ENCODE results near the gene FHIT.
"Not testable (repeated sequence)": the region's sequence is repeated elsewhere in the genome, so short reads cannot be mapped to it uniquely, and the experiment has no call there.

FHIT gene

DNA sequence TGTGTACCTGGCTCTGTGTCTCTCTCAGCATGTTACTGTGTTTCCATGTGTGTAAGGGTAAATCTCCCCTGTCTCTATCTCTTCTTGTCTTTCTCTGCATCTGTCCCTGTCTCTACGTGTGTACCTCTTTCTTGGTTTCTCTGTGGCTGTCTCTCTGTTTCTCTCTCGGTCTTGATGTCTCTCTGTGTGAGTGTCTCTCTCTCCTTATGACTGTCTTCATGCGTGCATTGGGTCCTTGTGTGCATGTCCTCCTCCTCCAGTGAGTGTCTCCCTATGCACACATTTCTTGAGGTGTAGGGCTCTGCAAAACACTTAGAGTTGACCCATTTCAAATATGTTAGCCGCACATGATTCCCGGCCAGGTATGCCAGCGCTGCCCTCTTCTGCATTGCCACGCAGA is 1298.1 kb downstream of the FHIT start:
- DNase-seq = no peak

DNA sequence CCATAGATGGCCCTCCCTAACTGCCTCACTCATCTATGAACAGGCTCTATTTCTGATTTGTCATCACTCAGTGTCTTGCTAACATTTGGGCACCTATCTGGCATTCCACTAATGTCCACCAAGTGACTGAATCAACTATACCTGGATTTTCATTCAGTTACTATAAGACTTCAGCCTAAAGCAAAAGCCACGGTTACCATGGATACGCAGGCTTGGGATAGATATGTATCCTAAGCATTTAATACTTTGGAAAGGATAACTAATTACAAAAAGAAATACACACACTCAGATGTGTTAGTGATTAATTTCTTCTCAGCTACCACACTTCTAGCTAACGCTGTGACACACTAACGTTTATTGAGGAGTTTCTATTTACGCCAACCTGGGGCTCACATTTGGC is 1301.9 kb downstream of the FHIT start:
- DNase-seq = no peak

DNA sequence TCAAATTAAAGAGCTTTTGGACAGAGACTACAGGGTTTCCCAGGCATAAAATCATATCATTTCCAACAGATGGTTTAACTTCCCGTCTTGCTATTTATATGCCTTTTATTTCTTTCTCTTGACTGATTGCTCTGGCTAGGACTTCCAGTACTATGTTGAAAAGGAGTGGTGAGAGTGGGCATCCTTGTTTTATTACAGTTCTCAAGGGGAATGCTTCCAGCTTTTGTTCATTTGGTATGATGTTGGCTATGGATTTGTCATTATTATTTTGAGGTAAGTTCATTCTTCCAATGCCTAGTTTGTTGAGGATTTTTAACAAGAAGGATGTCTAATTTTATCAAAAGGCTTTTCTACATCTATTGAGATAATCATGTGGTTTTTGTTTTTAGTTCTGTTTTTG is 1304.9 kb downstream of the FHIT start:
- DNase-seq = no peak

DNA sequence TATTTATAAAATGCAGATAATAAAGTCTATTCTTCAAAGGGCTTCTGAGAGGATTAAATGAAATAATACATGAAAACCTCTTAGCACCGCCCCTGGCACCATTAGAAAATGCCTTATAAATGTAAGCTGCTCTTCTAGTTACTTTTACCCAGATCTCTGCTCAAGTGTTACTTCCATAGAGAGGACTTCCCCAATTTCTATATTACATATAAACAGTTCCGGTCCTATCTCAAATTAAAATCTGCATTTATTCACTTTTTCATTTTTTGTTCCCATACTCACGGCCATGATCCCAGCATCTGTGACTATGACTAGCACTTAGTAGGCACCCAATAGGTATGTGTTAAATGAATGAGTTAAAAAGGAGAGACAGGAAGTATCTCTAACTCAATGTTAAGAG is 1310.5 kb downstream of the FHIT start:
- DNase-seq = no peak

DNA sequence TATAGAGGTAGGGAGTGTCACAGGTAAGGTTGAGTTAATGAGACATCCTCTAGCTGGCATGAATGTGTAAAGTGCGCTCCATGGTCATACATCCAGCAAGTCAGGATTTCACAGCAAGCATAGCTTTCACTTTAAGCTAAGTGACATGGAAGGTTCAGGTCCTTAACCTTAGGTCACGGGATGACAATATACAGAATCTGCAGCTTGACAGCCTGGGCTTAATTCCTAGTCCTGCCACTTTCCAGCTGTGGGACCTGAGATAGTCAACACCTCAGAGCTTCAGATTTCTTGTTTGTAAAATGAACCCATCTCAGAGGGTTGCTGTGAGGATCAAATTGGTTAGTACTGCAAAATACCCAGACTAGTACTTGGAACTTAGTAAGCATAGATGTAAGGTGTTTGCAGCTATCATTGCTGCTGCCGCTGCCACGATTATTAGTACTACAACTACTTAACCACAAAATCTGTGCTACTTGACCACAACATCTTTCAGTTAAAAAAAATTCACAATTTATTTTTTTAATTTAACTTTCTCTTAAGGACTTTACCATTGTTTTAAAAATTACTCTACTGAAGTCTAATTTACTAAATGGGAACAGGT is 1311.3 kb downstream of the FHIT start:
- no peak for DNase-seq

DNA sequence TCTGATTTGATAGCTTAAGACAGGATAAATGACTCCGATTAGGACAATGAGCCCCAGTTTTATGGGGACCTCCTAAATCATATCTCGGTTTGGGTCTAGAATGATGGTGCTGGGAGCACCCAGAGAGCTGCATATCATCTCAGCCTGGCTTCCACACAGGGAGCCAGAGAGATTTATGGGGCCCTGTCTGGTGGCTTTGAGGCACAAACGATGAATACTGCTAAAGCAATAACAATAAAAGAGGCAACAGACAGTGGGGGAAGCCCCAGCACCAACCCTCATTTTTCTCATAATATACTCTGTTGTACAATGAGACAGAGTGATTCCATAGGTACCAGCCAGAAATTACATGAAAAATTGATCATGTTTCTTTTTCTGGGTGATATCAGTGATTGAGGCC is 1312.4 kb downstream of the FHIT start:
- DNase-seq = no peak

DNA sequence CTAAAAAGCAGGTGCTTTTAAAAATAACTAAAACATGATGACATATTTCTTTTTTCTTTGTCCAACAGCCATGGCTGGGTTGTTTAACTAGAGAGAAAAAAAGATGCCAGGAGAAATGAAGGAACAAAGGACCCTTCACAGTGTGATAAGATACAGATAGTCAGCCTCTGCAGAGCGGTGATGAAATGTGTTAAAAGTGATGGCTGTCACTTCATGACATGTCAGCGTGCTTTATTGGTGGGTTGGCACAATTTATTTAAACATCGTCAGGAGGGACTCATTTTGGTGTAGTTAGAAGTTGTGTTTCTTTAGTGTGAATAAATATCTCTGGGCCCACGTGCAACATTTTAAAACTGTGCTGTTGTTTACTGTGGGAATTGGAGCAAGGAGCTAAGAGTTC is 1314.1 kb downstream of the FHIT start:
- DNase-seq = no peak

DNA sequence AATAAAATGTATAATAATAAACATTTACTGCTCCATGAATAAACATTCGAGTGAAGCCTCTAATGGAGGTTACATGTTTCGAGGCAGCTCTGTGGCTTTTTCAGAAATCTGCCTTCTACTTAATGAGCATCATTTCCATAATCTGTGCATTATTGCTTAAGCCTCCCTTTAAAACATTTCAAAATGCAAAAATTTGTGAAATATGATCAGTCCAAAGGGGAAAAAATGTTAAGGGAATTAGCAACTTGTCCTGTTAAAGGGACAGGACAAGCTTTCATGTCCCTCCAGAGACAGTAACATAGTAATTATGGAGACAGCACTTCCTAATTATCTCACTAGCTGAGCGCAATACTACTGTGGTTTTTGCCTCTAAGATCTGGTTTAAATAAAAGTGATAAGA is 1314.8 kb downstream of the FHIT start:
- no peak for DNase-seq

DNA sequence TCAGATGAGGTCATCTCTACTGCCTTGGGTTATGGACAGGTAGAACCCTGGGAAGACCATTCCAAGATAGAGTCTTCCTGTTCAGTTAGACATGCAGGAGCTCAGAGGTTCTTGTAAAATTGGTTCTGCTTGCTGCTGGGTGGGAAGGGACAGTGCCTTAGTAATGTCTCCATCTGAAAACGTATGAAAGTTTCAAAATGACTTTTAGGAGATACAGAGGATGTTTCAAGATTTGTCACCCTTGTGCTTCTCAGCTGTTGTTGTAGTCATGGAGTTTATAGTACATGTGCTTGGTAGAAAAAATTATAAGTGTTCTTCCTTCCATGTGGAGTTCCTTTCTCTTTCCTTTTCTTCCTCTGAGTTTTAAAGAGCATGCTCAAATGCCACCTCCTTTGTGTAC is 1316.2 kb downstream of the FHIT start:
- no peak for DNase-seq

DNA sequence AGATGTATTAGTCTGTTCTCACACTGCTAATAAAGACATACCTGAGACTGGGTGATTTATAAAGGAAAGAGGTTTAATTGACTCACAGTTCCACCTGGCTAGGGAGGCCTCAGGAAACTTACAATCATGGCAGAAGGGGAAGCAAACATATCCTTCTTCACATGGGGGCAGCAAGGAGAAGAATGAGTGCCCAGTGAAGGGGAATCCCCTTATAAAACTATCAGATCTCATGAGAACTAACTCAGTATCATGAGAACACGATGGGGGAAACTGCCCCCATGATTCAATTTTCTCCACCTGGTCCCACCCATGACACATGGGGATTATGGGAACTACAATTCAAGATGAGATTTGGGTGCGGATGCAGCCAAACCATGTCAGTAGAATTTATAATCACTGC is 1316.7 kb downstream of the FHIT start:
- DNase-seq = not testable (repeated sequence)

DNA sequence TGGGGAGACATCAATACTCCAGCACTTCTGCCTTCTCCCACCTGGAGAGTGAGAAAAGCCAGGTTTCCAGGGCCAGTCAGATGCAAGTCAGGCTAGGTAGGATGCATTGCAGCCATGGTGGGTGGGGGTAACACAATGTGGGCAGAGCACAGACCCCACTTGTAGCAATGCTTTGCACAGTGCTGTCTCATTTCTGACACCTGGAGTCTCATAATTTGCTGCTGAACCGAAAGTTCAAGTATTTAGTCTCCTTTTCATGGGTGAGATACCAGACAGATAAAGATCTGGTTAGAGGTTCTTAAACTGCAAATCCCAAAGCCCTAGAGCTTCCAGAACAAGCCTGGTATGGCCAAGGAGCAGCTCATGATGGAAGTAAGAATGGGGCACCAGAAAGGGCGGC is 1321.1 kb downstream of the FHIT start:
- DNase-seq = no peak

DNA sequence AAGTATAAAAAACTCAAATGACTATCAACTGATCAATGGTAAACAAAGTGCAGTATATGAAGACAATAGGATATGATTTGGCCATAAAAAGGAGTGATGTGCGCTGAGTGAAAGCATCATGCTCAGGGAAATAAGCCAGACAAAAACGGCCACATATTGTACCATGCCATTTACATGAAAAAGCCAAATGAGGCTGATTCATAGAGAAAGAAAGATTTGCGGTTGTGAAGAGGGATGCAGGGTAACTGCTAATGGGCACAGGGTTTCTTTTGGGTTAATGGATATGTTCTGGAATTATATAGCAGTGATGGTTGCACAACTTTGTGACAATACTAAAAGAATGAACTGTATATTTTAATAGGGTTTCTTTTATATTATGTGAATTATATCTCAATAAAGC is 1324.2 kb downstream of the FHIT start:
- no peak for DNase-seq

DNA sequence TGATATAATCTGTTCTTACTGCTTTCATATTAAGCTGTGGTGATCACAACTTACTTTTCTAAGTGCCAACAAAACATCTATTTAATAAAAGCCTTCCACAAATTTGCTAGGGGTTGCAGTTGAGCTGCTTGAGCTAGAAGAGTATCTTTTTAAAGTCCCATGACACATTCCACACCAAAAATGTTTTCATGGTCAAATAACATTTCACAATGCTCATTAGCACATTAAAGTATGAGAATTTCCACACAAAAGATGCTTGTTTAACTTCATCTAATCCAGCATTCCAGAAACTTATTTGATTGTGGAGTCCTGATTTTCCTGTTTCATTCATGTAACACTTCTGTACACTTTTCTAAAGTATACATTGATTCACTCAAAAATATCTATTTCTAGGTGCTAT is 1325.3 kb downstream of the FHIT start:
- DNase-seq = no peak

DNA sequence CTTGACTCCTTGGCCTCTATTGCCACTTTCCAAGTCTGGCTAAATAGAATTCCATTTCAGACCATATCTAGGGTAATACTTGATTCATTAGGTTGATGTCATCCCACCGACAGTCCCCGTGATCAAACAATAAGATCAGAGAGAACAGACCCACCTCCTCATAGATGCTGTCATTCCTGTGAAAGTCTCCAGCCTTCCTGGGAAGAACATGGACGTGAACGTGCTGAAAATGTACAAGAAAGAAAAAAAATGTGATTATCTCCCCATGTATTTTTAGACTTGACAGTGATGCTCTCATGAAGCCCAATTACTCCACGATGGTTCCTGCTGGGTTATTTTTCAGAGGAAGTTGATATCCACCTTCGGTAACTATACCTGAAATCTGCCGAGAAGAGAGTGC is 1329.1 kb downstream of the FHIT start:
- DNase-seq = no peak

DNA sequence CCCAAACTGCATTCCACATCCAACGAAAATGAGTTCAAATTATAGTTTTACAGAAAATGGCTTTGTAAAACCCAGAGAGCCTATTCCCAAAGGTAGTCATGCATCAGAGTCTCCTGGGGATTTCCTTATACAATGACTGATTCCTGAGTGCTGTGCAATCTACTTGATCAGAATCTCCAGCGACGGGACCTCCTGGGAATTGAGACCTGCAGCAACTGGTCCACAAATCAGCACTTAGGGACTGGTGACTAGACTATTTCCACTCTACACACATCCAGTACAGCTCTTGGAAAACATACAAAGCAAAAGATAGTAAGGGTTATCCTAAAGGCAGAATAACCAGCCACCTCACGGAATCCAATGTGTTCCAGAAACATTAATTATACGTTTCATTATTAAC is 1330.4 kb downstream of the FHIT start:
- no peak for DNase-seq

DNA sequence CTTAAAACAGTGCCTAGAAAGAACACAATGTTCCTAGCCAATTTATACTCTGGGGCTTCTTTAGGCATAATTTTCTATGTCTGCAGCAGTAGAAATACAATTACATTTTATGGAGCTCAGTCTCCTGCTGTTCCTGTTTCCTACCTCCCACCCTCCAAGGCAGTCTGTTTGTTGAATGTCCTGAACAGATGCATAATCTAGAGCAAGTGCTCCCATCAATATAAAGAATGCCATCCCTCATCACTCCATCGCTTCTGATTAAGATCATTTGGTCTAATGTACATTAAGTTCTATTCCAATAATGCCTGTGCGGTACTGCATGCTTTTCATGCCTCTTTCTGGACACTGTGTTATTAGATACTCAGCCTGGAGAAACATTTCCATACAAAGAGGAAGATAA is 1331.7 kb downstream of the FHIT start:
- no peak for DNase-seq

DNA sequence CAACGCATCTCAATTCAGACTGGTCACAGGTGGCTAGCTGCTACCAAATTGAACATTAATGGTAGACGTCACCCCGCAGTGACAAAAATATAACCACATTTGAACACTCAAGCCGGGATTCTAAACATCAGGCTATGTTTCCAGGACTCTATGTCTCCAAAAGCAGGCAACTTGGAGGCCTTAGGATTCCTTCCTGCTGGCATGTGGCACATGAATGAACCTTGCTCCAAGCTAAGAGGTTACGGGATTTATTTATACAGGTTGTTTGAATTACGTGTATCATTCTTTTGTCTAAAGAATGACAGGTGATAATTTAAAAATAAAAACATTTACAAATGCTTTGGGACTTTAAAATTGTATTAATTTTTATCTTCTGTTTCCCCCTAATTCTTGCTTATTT is 1337.0 kb downstream of the FHIT start:
- no peak for DNase-seq

DNA sequence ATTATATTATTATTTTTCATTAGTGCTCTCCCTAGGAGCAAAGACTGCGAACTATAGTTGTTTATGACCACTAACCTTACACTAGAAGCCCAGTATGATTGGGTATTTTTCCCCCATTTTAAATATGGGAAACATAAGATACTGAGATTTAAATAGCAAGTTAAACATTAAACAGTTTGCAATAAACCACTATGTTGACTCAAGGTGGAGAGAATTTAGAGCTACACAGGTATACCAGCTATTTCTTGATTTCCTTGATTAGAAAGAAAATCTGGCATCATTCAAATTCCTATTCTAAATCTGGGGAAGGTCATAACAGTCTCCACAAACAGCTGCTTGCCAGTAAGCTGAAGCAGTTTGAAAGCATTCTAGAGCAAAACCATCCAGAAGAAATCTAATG is 1337.6 kb downstream of the FHIT start:
- no peak for DNase-seq

DNA sequence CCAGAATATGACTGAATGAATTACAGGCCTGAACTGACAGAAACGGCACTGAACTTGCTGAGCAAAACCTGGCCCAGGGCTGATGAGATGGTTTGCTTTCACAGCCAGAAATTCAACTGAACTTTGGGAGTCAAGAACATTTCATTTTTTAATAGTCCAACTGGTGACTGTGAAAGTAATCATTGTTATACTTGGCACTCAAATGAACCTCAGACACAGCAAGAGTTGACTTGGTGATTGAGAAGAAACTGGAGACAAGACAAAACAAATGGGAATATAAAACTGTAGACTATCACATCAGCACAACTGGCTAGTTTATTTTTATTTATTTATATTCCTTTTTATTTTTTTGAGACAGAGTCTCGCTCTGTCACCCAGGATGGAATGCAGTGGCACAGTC is 1342.6 kb downstream of the FHIT start:
- DNase-seq = no peak

DNA sequence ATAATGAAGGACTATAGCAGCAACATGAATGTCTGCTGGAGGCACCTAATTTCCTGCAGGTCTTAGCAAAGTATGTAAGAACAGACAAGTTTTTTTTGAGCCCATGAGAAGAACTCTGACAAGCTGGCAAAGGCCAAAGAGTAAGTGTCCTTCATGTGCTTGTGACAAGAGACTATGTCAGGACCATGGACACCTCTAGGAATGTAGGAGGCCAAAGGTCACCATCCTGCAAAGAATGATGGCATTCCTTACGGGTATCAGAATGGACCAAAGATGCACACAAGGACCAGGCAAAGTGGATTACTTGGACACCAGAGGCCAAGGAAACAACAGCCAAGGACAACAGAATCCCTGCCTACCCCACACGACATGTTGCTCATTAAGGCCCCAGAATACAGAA is 1343.0 kb downstream of the FHIT start:
- DNase-seq = no peak

DNA sequence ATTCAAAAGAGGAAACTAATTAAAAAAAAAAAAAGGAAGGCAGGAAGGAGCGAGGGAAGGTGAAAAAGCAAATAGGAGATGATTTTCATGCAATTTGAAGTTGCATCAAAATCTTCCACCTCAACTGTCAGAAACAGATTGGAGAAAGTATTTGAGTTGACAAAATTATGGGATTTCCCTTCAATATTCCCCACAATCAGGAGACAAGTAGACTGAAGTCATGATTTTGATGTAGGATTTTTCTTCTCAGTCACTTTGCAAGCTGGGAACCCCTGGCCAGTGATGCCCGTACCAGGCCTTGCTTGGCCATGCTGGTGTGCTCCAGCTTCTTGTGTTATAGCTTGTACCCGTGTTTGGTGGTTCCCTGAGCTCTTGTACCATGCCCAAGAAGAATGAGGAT is 1347.0 kb downstream of the FHIT start:
- DNase-seq = no peak

DNA sequence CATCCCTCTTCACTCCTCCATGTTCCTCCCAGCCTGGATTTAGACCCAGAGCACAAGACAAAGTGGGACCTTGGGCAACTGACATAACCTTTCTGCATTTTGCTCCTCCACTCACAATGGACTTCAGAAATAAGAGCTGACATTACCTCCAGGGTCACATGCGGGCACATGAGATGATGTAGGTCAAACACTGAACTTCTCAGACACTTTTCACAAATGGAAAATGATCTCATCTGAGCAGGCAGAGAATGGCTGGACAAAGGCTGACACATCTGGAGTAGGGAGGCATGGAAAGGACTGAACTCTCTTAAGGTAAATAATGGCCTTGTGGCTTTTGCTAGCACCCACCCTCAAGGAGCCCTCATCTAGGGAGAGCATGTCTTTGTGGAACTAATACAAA is 1352.2 kb downstream of the FHIT start:
- DNase-seq = no peak

DNA sequence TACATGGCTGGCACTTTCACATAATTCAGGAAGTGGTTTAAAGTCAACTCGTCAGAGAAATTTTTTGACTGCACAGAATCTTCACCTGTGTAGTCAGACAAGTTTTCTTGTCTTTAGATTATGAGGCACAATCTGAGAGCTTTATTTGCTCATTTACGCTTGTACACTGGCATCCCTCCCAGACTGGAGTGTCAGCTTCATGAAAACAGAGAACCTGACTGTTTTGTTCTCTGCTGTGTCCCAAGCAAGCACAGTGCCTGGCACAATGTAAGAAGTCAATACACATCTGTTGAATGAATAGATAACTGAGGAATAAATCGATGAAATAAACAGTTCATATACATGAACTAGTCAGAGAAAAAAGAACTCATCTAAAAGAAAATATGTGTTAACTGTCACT is 1355.3 kb downstream of the FHIT start:
- DNase-seq = no peak

DNA sequence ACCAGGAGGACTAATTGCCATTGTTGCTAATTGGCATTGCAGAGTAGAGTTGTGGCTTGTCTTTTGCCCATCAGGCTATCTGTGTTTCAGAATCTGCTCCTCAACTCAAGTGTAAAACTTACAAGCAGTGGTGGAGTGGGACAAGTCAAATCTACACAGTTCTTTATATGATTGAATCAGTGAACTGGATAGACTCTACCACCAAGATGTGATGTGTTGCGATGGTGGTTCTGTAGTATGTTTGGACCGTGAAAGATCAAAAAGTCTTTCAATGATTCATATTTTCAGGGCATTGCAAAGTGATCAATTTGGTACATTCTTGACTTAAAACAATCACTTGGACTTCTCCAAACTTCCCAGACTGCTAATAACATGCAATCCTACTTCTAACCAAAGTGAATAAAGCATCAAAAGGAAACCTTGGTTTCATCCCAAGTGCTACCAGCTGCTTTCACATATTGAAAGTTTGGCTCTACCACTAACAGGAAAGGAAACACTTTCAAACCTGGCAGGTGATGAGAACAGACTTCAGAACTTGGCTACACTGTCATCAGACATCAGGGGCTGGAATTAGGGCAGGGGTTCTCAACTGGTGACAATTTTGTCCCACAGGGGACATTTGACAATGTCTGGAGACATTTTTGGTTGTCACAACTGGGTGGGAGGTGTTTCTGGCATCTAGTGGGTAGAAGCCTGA is 1356.7 kb downstream of the FHIT start:
- DNase-seq = no peak

DNA sequence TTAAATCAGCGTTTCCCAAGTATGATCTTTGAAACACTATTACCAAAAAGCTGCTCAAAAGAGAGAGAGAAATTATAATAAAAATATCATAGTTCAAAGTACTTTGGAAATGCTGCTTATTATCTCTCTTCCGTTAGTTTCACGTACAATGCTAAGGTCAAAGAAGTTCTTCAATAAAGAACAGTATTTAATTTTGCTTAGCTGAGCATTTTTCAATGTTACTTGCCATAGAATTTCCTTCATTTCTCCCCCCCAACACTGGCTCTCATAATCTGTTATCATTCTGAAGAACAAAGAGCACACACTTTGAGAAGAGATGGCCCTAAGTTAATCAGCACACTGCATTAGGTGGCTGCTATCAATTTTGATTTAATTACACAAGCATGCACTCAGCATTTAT is 1360.6 kb downstream of the FHIT start:
- DNase-seq = no peak

Data from activated CD4-positive, CD25-positive, alpha-beta regulatory T cell (primary cell).